ENCODE data around the gene COL26A1.

GRCh38 chr7:101442426-101443070 lies 79.9 kb downstream of the COL26A1 start:
- TF ChIP-seq CTCF (conservative IDR thresholded peaks at IDR 0.05; ENCODE audit: low read depth, low read length) (no peak), EZH2 (IDR thresholded peaks at IDR 0.05; ENCODE audit: low read length, unreplicated experiment) (no peak), EZH2phosphoT487 (IDR thresholded peaks at IDR 0.05; ENCODE audit: borderline replicate concordance, low read length) (no peak)

Data from PC-3 (cell line).